GM18909 (cell line): ENCODE results near the gene CPT2.

Experiments used
- ATAC-seq: cut with Tn5 transposase; IDR thresholded peaks from one replicate; pipeline ENCODE4 v1.9.1; 2021; ENCODE audit warnings: mild to moderate bottlenecking; ENCODE audit not compliant: unreplicated experiment, poor library complexity

CPT2 gene

GRCh38 chr1:53257454-53258081 is 60.9 kb downstream of the CPT2 start:
- ATAC-seq: no peak

- no peak for ATAC-seq
Observed at GRCh38 chr1:53258216-53258615, 61.6 kb downstream of the CPT2 start.

- ATAC-seq: peak; percentile 65
Observed at GRCh38 chr1:53259932-53260331, 63.3 kb downstream of the CPT2 start.

GRCh38 chr1:53260631-53261247 is 64.1 kb downstream of the CPT2 start:
- no peak for ATAC-seq

- ATAC-seq: no peak
Observed at GRCh38 chr1:53262000-53262399, 65.4 kb downstream of the CPT2 start.
